ENCODE results near the gene RPUSD1.
"Not testable (repeated sequence)": the region's sequence is repeated elsewhere in the genome, so short reads cannot be mapped to it uniquely, and the experiment has no call there.

The RPUSD1 gene

GRCh38 chr16:781346-782010 lies 6.7 kb downstream of the RPUSD1 start:
- DNase-seq = no peak

- DNase-seq = no peak
Observed at GRCh38 chr16:780296-780695, 7.9 kb downstream of the RPUSD1 start.

- DNase-seq = no peak
Observed at GRCh38 chr16:779561-779960, 8.6 kb downstream of the RPUSD1 start.

GRCh38 chr16:778909-779527 lies 9.2 kb downstream of the RPUSD1 start:
- no peak for DNase-seq

GRCh38 chr16:778447-778846 lies 9.7 kb downstream of the RPUSD1 start:
- DNase-seq = no peak

GRCh38 chr16:777826-778225 lies 10.4 kb downstream of the RPUSD1 start:
- DNase-seq = no peak

- DNase-seq = no peak
Observed at GRCh38 chr16:776824-777223, 11.4 kb downstream of the RPUSD1 start.

- DNase-seq = not testable (repeated sequence)
Observed at GRCh38 chr16:776298-776697, 11.9 kb downstream of the RPUSD1 start.

- DNase-seq = no peak
Observed at GRCh38 chr16:775236-775796, 12.9 kb downstream of the RPUSD1 start.

- DNase-seq = no peak
Observed at GRCh38 chr16:774086-775001, 13.8 kb downstream of the RPUSD1 start.

- no peak for DNase-seq
Observed at GRCh38 chr16:772959-773358, 15.2 kb downstream of the RPUSD1 start.

GRCh38 chr16:770411-770810 lies 17.8 kb downstream of the RPUSD1 start:
- no peak for DNase-seq

- DNase-seq = no peak
Observed at GRCh38 chr16:769934-770333, 18.2 kb downstream of the RPUSD1 start.

- no peak for DNase-seq
Observed at GRCh38 chr16:769184-769784, 18.9 kb downstream of the RPUSD1 start.

GRCh38 chr16:768428-768827 lies 19.8 kb downstream of the RPUSD1 start:
- DNase-seq = no peak

- no peak for DNase-seq
Observed at GRCh38 chr16:767743-768235, 20.4 kb downstream of the RPUSD1 start.

- no peak for DNase-seq
Observed at GRCh38 chr16:766820-767640, 21.2 kb downstream of the RPUSD1 start.

- no peak for DNase-seq
Observed at GRCh38 chr16:766008-766819, 22.0 kb downstream of the RPUSD1 start.

GRCh38 chr16:765488-765865 lies 22.7 kb downstream of the RPUSD1 start:
- DNase-seq = no peak

- DNase-seq = no peak
Observed at GRCh38 chr16:764848-765487, 23.2 kb downstream of the RPUSD1 start.
